Stimulated activated CD8-positive, alpha-beta memory T cell treated with anti-CD3 and anti-CD28 coated beads, Interleukin-7, amount 100 ng/mL, for 24 hours (primary cell): ENCODE data around the gene MGAT5B.

Experiments
- DNase-seq: peaks from one replicate; pipeline ENCODE4 v3.0.0-alpha.2; 2020; ENCODE audit warnings: low read depth

The MGAT5B gene

DNA sequence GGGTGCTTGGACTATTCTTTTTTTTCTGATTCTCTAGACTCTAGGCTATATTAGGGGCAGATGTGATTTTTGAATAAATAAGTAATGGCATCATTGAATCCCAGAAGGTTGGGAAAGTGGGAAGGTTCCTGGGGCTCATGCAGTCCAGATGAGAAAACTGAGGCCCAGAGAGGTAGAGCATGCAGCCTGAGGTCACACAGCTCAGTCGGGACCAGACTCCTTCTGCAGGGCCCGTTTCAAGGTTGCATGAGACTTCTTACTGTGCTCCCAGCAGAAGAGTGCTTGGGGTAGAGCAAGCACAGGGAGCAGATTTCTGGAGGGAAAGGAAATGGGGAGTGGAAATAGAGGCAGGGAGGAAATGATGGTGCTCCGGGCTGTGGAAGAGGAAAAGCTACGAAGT, 59.8 kb downstream of the MGAT5B start:
- no peak for DNase-seq

DNA sequence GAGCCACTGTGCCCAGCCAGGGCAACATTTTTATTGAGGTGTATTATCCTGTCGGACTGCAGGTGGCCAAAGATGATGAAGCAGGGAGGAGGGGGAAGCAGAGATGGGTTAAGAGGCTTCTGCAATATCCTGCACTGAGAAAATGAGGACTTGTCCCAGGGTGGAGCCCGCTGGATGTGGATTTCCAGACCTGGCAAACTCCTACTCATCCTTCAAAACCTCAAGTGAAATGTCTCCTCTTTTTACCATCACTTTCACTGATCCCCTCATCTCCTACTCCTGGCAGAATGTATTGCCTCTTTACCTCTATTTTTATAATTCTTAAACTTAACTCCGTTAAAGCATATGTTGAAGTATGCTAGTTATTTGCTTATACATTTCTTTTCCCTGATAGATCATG, 60.9 kb downstream of the MGAT5B start:
- DNase-seq = no peak

DNA sequence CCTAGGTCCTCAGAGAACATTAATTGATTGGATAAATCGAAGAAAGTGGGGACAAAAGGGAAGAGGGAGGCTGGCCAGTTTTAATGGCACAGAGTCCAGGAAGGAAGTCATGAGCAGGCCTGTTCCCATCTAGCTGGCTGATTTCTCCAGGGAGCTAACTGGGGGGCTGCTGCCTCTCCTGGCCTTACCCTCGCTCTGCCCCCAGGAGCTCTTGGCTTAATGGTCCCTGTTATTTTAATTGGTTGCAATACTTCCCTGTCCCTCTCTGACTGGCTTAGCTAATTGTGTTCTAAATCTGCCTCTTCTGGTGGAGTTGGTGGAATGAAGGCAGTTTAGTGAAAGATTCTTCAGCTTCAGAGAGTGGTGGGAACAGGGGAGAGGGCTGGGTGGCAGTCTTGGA, 61.4 kb downstream of the MGAT5B start:
- no peak for DNase-seq

DNA sequence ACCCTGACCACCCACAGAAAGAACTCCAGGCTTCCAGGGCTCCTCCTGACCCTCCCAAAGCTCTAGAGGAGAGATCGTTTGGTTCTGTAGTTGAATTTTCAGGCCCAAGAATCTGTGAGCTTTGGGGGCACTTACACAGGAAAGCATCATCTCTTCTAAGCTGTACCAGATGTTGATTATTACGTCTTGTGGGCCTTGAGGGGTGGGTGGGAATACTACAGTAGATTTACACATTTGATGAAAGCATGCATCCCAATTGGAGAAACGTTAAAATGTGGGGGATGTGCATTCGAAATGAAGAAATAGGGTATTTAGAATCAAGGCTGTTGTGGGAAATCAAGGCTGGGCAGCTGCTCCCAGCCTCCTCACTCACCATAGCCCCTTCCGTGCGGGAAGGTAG, 61.9 kb downstream of the MGAT5B start:
- no peak for DNase-seq

DNA sequence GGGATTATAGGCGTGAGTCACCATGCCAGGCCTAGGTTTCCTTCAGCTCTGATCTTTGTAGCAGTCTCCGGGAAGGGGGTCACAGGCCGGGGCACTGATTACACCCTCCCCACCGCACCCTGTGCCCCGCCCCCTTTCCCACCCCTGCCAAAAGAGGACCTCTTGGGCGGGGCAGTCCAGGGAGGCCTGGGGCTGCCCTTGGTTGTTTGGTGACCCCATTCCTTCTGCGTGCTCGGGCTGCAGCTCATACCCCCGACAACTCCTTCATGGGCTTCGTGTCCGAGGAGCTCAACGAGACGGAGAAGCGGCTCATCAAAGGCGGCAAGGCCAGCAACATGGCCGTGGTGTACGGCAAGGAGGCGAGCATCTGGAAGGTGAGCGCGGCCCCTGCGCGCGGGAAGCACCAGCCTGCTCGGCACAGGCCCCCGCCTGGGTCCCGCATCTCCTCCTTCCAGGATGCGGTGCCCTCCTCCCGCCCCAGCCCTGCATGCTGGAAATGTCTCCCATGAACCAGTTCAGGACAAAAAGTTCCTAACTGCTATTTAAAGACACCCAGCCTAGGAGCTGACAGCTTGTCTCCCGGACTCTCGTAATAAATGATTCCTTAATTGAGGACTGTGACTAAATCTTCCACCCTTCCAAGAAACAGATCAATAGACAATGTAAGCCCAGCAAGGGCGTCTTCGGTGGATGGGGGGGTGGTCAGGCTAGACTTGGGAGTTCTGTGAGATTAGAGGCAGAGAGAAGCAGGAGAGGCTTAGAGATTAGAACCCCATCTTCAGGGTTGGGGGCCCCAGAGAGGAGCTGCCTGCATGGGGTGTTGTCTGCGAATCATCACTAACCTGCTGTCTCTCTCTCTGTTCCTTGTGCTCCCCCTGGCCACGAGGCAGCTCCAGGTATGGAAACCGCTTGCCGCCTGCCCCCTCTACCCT, 64.5 kb downstream of the MGAT5B start:
- DNase-seq = no peak

DNA sequence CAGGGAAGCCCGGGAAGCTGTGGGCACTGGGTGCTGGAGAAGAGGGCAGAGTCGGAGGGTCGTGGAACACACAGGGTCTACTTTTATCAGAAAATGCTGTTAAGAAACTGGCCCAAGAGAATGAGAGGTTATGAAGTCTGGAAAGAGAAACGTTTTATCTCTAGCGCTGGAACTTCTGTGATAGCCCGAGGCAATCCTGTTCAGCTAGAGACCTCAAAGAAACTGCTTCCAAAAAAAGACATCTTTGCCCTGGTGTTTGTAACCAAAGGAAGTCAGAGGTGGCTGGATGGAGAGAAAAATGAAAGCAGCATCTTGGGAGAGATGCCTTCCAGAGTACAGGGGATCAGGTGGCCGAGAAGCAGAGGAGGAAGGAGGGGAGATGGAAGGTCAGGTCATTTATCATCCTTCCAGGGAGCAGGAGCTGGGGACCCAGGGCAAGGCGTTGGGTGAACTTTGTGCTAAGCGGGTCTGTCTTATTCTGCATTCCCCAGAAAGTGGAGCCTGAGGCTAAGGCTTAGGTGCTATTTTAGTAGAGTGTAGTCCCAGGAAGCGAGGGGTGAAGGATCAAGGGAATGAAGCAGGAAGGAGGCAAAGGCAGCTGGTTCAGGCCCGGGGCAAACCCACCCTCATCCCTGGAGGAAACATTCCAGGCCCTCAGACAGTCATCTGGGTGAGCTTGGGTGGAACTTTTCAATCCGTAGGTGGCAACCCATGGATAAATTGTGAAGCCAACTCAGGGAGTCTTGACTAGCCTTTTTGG, 66.5 kb downstream of the MGAT5B start:
- DNase-seq = no peak

DNA sequence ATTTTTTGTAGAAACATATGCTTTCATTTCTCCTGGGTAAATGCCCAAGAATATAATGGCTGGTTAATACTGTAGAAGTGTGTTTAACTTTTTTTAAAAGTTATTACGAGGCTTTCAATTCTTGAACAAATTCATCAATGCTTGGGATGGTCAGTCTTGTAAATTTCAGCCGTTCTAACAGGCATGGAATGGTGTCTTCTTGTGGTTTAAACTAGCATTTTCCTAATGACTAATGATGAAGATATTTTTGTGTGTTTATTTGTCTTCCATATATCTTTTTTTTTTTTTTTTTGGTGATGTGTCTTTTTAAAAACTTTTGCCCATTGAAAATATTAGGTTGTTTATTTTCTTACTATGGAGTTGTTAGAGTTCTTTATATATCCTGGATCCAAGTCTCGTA, 67.1 kb downstream of the MGAT5B start:
- no peak for DNase-seq

DNA sequence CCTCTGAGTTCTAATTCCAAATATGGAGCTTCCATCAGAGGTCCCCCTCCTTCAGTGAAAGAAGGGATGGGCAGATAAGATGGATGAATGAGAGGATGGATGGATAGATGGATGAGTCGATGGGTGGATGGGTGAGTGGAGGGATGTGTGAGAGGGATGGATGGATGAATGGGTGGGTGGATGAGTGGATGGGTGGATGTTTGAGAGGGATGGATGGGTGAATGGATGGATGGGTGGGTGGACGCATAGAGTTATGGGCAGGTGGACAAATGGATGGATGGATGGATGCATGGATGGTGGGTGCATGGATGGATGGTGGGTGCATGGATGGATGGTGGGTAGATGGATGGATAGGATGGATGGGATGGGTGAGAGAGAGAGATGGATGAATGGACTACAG, 69.0 kb downstream of the MGAT5B start:
- no peak for DNase-seq

DNA sequence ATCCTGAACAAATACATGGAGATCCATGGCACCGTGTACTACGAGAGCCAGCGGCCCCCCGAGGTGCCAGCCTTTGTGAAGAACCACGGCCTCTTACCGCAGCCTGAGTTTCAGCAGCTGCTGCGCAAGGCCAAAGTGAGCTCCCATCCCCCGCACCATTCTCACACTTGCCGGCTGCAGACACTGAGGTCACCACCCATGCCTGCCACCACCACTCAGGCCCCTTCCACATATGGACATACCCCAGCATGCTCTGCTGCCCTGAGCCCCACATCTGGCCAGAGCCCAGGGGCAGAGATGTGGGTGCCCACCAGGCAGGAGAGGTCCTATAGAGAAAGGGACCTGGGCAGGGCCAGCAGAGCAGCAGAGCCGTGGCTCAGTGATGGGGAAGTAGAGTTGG, 69.8 kb downstream of the MGAT5B start:
- DNase-seq = no peak

DNA sequence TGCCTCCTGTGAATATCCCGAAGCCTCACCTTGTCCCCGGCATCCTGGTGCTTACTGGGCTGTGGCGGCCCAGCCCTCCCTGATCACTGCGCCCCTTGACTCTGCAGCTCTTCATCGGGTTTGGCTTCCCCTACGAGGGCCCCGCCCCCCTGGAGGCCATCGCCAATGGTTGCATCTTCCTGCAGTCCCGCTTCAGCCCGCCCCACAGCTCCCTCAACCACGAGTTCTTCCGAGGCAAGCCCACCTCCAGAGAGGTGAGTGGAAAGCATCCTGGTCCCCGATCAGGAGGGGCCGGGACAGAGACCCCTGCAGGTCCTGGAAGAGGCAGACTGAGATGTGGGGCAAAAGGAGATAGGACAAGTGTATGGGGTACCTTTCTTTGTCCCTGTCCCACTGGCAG, 72.1 kb downstream of the MGAT5B start:
- DNase-seq = no peak

DNA sequence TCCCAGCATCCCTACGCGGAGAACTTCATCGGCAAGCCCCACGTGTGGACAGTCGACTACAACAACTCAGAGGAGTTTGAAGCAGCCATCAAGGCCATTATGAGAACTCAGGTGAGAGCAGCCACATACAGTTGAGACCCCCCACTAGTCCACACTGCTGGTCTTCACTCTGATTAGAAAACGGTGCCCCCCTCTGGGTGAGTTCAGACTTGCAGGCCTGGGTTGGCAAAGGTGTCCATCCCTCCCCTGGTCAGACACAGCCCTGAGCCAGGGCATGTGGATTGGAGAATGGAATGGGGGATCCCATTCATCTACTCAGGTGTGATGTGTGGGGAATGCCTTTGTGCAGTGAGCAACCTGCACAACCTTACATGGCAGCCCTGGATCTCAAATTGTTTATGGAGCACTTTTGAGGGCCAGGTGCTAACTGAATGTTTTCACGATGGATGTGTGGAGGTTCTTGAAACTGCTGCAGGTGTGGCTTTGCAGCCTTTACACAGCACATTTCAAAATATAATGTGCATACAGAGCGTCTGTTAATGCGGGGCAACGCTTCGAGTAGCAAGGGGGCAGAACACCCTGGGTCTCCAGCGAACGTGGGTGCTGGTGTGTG, 72.6 kb downstream of the MGAT5B start:
- no peak for DNase-seq

DNA sequence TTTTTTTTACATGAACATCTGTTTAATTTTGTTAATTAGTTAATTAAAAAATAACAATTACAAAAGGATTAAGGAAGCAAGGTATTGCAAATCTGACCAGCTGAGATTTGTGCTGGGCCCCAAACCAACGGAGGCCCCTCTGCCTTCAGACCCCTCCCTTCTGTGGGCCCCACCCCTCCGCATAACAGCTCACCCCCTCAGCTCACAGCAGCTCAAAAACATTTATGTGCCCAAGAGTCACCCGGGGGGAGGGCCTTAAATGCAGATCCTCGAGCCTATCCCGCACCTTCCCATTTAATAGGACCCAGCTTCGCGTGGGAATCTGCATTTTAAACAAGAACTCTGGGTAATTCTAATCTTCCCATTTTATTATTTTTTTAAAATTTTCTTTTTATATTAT, 75.0 kb downstream of the MGAT5B start:
- no peak for DNase-seq

DNA sequence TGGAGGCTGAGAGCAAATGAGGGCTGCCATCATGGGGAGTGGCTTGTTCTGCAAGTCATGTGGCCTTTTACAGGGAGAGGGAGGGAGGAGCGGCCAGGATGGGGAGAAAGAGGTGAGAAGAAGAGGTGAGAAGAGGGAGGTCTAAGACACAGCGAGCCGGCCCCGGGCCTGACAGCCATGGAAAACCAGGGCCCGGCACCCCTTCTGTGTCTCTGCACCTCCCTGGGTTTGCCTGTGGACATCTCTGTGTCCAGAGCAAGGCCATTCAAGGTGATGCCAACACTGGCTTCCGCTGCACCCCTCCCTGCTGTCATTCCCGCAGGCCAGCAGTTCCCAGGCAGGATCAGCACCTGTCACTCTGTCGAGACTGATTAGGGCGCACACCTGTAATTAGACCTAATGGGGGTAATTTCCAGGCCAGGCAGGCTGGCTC, 75.6 kb downstream of the MGAT5B start:
- DNase-seq = no peak

DNA sequence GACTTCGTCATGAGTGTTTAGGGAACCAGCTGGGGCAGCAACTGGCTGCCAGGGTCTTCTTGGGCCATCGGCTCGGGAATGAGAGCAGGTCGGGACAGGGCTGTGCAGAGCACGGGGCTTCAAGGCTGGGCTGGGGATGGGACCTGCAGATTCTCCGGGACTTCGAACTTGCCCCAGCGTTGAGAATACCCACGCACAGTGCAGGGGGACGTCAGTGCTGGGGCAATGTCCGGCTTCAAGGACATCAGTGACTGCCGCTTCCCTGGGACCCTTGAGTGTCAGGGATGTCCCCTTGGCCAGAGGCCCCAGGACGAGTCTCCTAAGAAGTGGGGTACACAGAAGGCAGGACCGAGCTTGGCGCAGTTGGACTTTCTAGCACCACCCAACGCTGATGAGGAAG, 76.3 kb downstream of the MGAT5B start:
- DNase-seq = no peak

DNA sequence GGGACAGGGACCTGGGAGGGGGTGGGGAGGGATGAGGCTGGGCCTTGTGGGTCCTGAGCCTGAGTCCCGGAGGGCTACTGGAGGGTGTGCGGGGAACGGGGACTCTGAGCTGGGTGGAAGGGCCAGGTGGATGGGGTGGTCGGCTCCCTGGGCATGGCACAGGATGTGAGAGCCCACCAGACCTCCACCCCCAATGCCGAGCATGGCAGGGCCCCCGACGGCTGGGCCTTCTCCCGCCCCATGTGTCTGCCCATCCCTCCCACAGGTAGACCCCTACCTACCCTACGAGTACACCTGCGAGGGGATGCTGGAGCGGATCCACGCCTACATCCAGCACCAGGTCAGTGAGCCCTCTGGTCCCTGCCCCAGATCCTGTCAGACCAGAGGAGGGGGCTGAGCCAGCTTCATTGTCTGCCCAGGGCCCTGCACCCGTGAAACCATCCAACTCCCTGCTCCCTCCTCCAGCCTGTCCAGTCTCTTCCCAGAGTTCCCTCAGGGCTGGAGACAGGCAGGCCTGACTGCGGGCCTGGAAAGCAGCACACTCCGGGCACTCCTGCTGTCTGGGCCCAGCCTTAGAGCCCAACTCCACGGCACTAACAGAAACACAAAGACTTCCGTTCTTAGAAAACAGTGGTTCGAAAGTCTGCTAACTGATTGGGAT, 78.0 kb downstream of the MGAT5B start:
- no peak for DNase-seq

DNA sequence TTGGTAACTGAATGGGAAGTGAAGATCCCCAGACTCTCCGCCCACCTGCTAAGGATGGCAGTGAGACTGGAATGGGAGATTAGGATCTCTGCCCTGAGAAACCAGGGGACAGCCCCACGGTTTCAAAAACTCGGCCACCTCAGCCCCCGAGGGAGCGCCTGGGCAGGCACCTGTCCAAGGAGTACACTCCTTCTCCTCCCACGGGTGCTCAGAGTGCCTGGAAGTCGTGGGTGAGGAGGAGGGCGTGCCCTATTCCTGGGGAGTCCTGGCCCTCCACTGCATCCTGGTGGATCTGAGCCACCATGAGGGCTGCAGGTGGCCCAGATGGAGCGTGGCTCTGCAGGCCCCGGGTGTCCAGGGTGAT, 78.5 kb downstream of the MGAT5B start:
- no peak for DNase-seq

DNA sequence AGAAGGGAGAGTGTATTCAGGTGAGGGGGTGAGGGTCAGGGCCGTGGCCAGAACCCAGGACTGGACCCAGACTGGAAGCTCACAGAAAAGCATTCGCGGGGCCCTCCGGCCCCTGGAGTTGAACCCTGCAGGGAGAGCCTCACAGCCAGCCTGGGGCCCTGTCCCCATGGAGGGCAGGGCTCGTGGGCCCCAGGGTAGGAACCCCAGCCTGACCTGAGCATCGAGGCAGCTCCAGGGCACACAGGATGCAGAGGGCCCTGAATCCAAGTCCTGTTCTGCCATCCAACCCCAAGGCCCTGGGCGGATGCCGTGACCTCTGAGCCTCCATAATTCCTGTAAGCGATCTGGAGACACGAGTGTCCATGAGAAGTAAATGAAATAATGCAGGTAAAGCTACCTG, 79.1 kb downstream of the MGAT5B start:
- DNase-seq = no peak

DNA sequence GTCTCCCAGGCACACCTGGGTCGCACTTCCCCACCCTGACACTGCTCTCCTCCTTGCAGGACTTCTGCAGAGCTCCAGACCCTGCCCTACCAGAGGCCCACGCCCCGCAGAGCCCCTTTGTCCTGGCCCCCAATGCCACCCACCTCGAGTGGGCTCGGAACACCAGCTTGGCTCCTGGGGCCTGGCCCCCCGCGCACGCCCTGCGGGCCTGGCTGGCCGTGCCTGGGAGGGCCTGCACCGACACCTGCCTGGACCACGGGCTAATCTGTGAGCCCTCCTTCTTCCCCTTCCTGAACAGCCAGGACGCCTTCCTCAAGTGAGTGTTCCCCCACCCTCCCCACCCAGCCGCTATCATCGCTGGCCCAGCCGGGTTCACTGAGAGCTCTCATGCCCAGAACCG, 79.6 kb downstream of the MGAT5B start:
- no peak for DNase-seq

DNA sequence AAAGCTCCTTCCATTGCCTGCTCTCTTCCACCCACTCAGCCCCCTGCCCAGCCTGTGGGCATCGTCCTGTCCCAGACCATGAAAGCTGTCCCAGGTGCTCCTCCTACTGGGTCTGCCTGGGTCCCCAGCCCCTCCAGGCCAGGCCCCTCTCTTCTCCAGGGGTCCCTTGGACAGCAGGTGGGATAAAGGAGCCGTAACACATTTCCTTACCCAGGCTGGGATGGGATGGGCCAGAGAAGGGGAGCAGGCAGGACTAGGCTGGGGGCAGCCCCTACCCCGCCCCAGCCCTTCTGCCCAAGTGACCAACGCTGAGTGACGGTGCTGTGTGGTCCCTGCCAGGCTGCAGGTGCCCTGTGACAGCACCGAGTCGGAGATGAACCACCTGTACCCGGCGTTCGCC, 80.1 kb downstream of the MGAT5B start:
- no peak for DNase-seq

DNA sequence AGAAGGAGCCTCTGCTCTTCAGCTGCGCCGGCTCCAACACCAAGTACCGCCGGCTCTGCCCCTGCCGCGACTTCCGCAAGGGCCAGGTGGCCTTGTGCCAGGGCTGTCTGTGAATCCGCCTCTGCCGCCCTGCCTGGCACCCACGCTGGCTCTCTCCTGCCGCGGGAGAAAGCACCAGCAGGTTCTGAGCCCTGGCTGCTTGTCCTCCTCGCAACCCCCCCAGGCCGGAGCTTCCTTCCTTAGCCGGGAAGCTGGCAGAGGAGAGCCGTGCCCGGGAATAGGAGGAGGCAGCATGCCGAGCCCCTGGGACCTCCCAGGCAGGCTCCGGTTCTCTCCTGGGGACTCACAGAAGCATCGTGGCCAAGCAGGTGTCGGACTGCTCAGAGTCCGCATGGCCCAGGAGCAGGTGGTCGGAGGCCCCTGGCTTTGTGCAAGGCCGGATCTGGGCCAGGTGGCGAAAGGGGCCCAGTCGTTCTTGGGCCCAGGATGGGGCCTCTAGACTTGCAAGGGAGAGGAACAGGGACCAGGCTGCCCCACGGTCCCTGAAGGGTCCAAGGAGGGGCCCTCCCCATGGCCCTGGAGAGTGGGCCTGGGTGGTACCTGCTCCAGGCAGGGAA, 80.6 kb downstream of the MGAT5B start:
- no peak for DNase-seq

DNA sequence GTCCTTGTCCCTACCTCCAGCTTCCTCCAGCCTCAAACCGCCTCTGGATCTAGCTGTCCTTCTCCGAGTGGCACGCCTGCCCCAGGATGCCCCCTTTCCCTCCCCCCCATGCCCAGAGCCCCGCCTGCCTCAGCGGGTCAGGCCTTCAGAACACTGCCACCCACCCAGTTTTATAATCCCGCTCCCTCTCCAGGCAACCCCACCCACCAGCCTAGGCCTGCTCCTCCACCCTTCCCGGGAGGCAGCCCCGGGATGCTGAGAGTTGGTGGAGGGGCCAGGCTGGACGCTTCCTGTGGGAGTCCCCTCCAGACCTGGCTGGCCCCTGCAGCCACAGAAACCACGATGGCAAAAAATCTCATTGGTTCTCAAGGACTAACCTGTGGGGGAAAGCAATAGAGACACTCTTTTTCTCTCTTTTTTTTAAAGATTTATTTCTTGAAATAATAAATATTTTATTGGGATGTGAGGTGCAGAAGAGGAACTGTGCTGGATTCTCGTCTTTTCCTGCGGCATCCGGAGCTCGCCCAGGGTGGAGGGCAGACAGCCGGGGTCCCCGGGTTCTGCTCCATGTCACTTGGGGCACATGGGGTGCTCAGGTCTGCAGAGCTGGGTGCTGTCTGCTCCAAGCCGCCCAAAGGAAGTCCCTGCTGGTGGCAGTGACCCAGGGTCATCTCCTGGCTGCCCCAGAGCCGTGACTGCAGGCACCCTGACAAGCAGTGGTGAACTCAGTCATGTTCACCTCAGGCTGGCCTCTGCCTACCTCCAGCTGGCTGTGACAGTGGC, 81.9 kb downstream of the MGAT5B start:
- no peak for DNase-seq
